ENCODE data around the gene ADORA3.
"Not testable (repeated sequence)": the region's sequence is repeated elsewhere in the genome, so short reads cannot be mapped to it uniquely, and the experiment has no call there.

Gene ADORA3

DNA sequence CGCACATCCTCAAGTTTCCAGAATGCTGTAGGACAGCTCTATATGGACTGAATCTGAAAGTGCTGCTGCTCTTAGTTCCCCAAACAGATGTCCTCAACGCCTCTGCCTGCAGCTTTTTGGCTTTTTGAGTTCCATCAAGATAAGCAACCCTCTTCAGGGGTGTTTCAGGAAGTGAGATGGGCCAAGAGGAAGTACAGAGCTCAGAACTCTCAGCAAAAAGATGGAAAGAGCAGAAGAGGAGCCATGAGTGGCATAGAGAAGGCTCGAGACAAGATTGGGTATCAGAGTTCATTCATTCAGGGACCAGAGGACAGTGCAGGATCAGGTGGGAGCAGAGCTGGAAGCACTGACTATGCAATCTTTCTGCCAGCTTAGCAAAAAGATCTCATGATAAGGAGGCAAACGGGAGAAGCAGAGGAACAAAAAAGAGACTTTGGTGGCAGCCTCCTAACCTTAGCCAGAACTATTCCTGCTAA, at the start of gene ADORA3, which contains the start of gene TMIGD3:
TSS of gene ADORA3 (minus strand) at position 49 of the 476 bp plus-strand sequence. CDS start 279 bp downstream, outside the sequence.
TSS of gene TMIGD3 (minus strand) at position 49 of the 476 bp plus-strand sequence. CDS start 279 bp downstream, outside the sequence.
- ATAC-seq: no peak

DNA sequence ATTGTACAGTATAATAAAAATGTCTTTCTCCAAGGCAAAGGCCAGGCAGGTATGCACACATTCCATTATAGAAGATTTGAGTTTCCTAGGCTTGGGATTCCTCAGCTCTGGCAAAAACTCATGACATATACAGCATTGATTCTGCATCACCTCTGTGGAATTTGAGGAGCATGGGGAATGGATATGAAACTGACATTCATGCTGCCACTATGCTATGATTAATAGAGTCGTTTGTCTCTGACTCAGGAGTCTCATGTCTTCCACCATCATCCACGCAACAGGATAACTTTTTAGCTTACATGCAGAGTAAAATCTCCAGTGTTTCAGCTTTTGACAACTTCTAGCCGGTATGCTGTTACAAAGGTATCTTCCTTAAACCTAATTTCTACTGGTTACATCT, 49.8 kb upstream of the ADORA3 start:
- ATAC-seq: no peak

DNA sequence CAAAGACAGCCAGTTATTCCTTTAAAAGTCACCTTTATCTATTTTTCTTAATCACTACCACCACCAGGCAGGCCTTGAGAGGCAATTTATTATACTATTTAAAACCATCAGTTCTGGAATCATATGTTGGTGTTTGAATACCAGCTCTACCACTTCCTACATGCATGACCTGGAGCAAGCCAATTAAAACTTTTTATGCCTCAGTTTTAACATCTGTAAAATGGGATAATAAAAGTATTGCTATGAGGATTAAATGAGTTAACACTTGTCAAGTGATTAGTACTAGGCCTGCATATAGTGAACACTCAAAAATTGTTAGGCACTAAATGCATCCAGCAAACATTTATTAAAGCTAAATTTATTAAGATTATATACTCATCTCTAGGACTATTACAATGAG, 49.2 kb upstream of the ADORA3 start:
- no peak for ATAC-seq

DNA sequence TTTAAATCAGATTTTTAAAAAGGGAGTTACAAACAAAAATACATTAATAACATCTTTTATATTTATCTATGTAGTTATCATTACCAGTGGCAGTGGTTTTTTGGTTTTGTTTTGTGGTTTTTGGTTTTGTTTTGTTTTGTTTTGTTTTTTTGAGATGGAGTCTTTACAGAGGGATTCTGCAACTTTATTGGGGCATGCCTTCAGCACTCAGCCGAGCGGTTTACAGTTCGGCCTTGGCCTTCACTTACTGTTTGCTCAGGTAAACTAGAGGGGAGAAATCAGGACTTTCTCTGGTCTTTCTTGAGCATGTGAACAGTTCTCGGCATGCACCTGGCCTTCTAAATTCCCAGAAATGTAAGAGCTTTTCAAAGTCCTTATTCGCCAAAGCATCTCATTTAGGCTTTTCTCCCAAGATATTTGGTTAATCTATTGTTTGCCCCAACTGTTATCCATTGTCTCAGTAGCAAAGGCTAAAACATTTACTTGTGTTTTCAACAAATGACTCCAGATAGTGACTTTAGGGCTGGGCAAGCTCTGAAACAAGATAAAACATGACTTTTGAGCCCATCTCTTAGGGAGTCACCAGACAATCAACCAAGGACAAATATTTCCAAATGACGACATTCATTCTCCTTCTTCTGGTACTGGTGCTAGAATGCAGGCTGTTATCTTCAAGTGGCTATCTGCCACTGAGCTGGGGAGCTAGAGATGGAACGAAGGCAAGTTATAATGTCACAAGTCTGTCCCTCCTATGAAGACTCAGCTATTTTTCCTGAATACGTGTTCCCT, 48.4 kb upstream of the ADORA3 start:
- ATAC-seq: no peak

DNA sequence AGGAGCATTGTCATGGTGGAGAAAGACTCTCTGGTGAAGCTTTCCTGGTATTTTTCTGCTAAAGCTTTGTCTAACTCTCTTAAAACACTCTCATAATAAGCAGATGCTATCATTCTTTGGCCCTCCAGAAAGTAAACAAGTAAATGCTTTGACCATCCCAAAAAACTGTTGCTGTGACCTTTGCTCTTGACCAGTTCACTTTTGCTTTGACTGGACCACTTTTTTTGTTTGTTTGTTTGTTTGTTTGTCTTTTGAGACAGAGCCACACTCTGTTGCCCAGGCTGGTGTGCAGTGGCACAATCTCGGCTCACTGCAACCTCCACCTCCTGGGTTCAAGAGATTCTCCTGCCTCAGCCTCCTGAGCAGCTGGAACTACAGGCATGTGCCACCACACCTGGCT, 44.4 kb upstream of the ADORA3 start:
- not testable (repeated sequence) for ATAC-seq

DNA sequence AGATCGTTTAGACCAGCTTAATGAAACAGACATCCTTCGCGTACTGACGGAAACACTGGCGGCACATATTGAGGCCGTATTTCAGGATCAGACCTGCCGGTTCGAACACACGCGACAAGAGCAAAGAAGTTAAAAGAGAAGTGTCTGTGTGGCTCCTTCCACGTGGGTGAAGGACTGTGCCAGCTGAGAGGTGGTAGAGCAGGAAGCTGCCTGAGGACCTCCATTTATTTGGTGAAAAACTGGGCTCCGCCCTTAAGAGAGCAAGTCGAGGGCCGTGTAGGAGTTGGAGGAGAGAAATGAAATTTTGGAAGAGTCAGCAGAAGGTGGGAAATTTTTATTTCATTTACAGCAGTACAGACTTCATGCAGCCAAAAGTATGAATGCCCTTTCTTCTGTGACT, 38.8 kb upstream of the ADORA3 start:
- ATAC-seq: no peak

DNA sequence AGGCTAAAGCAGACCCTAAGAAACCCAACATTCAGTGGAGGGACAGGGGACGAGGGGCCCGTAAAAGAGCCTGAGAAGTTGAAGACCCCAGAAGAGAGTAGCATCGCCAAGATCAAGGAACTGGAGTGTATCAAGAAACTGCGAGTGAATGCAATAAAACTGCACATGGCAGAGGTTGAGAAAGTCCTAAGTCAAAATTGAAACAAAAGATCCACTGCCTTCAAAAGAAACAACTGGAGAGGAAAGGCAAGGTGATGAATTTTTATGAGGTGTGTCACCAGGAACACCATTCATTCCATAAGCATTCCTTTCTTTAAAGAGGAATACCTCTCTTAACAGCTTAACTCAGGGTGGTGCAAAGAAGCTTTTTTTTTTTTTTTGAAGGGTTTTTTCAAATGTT, 38.3 kb upstream of the ADORA3 start:
- no peak for ATAC-seq

DNA sequence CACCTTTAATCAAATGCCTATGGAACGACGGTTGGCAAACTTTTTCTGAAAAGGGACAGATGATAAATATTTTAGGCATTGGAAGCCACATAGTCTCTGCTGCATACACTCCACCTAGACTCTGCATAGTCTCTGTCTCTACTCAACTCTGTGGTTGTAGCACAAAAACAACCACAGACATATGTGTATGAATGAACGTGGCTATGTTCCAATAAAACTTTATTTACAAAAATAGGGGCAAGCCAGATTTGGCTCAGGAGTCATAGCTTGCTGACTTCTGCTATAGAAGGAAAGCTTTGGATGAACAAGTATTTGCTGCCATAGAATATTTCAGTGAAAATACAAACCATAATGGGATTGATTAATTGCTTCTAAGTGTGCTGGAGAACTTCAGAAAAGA, 37.5 kb upstream of the ADORA3 start:
- no peak for ATAC-seq

DNA sequence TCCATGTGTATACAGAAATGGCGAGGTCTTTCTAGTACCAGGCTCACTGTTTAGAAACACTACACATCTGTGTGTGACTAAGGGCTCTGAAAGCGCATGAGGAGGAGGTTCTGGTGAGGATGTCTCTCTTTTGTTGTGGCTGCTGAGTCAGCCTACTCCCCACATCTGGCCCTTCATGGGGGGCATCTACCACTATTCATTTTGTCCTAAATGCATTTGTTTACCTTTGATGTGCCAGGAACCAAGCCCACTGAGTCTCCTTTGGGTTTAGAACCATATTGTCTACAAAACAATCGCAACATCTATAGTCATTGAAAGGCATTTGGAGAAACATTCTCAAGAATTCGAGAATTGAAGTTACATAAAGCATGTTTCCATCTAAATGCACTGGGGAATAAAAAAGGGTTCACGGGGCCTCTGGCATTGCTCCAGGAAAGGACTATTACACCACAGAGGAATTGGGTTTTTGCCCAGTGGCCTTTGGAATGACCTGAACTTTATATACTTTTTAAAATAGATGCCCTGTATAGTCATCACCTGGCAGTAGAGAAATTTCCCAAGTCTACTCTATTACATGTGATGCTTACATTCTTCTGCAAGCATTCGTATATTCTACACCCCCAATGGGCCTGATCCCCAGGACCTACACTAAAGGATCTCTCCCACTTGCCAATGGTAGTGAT, 35.1 kb upstream of the ADORA3 start:
- peak in 1 of 2 donors; percentile 55 for ATAC-seq

DNA sequence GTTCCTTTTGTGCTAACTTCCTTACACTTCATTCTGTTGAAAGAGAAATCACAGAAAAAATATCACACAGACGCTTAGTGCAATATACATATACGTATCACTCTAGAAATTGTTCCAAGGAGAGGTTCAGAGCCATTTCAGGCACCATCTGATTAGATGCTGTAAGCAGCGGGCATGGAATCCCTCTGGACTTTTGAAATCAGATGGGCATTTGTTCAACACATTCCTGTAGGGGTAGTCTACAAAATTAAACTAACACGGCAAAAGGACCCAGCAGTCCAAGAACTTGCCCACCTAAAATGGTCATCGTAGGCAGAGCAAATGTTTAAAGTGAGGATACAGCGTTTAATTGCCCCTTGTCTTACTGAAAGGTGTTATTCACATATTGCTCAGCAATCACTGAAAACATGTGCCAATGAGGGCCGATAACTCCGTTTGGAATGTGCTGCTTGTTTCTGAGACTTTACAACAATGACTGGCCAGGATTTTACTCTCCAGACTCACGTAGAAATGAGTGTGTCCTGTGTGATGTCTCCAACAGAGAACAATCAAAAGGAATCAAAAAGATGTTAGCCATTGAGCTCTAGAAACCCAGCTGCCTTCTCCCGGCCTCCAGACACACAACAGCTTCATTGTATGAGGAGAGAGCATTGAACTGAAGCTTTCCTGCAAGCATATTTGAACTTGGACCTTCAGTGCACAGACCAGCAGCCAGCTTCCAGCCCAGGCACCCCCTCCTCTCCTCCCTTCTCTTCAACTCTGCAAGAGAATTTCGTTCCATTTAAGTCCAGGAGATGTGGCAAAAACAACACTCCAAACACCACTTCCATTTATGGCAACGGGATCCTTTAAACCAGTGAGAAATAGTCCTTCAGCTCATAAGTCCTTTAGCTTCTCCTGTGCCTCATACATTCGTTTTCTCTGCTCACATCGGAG, 32.1 kb upstream of the ADORA3 start:
- no peak for ATAC-seq

DNA sequence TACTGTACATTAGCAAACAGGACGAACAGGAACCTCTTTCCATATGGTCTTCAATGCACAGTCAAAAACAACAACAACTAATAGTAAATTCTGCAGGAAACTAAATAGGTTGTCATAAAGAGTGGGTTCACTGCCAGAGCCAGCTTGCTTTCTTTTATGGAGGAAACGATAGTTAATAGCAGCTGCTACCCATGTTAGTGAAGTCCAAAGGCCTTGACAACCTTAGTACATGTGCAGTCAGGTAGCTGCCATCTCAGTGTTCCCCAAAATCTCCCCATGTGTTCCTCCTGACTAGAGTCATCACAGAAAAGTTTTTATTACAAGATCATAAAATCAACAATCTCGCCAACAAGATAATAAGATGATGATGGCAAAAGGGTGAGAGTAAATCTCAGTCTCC, 16.6 kb upstream of the ADORA3 start:
- ATAC-seq: no peak

DNA sequence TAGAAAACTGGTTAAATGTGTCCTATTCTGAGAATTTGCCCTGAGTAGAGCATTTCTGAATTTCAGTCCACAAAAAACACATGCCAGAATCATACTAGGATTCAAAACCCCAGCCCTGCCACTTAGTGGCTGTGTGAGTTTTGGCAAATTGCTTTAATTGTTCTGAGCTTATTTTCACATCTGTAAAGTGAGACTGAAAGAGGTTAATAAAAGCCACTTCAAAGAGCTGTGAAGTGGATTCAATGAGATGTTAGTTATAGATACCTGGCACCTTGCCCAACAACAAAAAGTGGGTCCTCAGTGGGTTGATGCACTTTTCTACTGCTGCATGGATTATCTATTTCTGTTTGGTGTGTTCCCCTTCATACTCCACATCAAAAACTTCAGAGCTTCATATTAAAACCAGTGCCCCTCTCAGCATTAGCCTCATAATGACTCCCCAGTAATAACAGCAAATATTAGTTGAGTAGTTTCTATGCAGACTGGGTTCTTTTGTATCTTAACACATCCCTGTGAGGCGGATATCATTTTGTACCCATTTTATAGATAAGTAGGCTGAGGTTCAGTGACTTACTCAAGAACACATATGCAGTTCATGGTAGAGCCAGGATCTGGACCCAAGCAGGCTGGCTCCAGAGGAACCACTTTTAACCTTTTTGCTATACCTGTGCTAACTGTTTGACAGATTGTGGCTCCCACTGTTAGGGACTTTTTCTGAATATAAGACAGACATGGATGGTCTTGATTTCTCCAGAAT, 14.2 kb upstream of the ADORA3 start:
- peak; percentile 82 to 84 for ATAC-seq

DNA sequence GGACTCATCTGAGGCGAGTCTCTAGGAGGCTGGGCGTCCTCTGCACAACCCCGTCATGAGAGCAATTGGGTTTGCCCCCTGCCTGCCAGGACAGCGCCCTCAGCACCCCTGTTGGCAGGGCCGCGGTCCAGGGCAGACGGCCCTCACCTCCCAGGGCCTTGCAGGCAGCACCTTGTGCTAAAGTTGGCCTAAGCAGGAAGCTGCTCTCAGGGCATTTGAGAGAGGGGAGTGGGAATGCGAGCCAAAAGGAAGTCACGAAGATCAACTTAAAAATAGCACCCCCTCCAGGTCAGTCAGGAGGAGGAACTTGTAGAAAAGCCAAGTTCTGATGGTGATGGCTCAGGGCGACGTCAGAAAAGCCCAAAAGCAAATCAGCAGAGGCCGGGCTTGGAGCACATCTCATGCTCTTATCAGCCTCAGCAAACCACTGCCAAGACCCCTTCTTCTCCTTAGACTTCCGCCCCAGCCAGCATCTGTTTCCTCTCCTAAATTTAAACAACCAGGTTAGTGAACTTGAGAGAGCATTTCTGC, 12.6 kb upstream of the ADORA3 start:
- peak in 1 of 2 donors; percentile 9 for ATAC-seq

DNA sequence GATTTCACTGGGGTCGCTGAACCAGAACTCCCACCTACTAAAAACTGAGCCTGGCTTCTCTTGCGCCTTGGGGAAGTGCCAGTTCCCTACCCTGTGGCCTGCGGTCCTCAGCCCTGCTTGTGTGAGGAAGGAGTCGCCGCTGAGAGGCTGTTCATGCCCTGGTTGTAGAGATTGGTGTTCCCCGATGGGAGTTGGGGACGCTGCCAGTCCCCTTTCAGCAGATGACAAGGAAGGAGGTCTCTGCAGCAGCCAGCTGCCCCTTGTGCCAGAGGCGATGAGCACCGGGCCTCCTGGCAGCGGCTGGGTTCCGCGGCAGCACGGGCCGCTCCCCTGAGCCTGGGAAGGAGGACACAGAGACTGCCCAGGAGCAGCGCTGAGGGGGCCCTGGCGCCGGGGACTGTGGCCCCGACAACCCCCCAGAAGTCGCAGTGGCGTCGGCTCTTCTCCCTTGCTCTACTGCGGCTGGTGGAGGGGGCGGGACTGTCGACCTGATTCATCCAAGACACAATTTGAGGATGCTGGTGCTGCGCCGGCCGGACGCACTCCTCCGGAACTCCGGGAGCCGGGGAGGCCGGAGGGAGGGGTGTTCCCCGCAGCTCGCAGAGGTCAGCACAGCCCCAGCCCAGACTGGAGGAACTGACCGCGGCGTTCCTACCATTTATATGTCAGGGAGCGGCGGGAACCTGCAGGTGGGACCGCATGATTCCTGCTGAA, 12.0 kb upstream of the ADORA3 start:
- no peak for ATAC-seq

DNA sequence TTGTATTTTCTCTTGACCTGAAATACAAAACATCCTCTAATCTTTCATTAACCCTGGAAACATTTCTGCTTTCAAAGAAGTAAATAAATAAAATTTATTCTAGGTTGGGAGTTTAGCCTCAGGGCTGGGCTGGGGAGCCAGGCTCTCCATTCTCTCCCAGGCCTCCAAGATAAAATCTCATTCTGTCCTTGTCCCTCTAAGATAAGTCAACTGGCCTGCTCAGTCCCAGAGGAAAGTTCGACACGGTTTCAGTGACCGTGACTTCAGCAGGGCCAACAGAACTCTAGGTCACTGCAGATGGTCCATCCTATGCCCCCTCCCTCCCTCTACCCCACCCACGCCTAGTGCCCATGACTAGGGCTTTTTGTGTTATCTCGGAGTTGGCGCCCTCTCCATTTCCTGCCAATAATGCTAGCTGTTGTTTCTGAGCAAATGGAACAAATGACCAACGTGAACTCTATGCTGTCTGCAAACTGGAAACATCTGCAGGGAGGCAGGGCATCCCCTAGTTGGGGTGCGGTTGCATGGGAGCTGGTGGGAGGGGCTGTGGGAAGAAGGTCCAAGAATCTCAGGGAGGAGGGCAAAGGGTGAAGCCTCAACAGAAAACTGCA, 10.1 kb upstream of the ADORA3 start:
- no peak for ATAC-seq

DNA sequence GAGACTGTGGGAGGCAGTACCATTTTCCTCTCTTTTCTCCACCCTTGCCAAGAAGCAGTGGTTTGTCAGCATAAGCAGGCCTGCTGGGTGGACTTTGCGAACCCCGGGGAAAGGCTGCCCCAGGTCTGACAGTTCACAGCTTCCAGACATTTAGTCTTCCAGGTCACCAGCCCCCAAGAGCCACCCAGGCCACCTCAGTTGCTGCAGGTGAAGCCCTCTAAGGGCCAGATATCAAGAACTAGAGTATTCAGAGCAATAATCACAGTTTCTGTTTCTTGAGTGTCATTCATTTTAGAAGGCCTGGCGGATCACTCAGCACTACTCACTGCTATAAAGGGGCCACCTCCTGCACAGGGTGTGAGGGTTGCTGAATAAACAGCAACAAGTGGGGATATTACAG, 9.5 kb upstream of the ADORA3 start:
- ATAC-seq: no peak

DNA sequence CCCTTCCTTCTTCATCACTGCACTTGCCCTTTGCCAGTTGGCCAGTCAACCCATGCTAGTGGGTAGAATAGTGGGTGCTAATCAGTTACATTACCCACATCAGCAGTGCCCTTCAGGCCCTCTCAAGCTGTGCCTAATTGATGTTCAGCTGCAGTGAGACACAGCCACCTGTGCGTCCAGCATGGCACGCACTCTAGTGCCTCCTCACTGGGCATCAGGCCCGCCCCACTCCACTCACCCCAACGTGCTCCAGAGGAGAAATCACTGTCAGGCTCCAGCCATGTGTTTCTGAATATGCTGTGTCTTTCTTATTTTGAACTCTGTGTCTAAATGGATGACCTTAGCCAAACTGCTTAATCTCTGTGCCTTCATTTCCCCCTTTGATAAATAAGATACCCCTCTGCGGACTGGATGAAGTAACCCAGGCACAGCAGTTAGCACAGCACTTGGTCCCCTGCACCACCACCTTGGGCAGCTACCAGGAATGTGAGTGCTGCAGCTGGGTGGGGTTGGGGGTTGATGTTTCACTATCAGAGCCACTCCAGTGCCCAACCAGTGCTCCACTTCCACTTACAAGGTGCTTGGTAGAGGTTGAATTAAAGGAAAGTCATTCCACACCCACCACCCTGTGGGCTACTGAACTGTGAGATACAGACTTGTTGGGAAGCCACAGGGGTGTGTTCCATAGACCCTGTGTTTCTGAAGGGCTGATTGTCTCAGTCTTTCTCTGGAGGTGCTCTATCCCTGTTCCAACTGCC, 8.9 kb upstream of the ADORA3 start:
- ATAC-seq: no peak

DNA sequence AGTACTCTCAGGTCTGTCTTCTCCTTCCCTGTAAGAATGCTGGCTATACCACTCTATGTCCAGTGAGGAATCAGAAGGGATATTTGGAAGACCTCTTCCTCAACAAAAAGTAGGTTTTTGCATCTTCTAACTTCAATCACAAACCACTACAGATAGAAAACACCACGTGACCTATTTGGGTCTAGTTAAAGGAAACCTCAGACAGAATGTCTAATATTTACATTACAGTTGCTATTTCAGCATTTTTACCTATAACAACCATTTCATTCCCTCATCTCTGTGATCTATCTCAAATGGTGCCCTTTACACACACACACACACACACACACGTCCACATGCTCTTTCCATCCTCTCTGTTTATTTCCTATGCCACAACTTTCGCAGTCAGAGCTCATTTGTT, 7.9 kb upstream of the ADORA3 start:
- ATAC-seq: no peak

DNA sequence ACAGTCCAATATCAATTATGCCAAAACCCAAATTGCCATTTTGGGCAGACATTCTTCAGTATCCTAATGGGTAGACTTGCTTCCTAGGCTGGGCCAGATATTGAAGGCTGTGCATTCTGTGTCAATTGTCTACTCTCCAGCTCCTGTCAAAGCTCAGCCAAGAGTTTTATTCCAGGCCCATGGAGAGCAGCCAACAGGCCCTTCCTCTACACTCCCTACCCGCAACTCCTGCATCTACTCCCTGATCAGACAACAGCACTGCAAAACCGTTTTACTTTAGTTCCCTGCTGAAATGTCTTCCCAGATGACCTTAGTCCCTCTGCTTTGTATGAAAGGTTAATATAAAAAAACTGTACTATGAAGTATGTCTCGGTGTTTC, 6.6 kb upstream of the ADORA3 start:
- ATAC-seq: no peak
